ENCODE measurements around the gene KRT20.
A peak's percentile ranks its signal among the peaks of the same experiment; 100 is the strongest.
"Not testable (repeated sequence)": the region's sequence is repeated elsewhere in the genome, so short reads cannot be mapped to it uniquely, and the experiment has no call there.

Gene KRT20

GRCh38 chr17:40862985-40863733 lies 21.9 kb downstream of the KRT20 start:
- Histone ChIP-seq H3K4ac (ENCODE audit: low read length) (no peak overlapping the region), H3K79me1 (ENCODE audit: low read depth, low read length) (no peaks in the 10 kb centered on the region), H3K14ac (ENCODE audit: low read length) (peak overlapping the region; percentile 87), H2AFZ (ENCODE audit: low read length) (no peak overlapping the region), H2BK15ac (ENCODE audit: low read length) (no peak overlapping the region), H3K9me3 (replicated peaks in 1 of 2; ENCODE audit: control insufficient read depth in 2 of 2, insufficient read depth in 1 of 2, low read depth in 1 of 2, low read length in 2 of 2) (peaks cover 0 to 3% of the 10 kb centered on the region in 2 donors), H3K4me3 (ENCODE audit: low read length in 2 of 2) (no peak overlapping the region), H2BK12ac (ENCODE audit: low read length) (no peak overlapping the region), H3K9ac (ENCODE audit: low read depth, low read length, poor library complexity) (no peak overlapping the region), H3K27ac (replicated peaks; ENCODE audit: low read length) (no peak overlapping the region), H3K27me3 (ENCODE audit: control insufficient read depth in 3 of 3, insufficient read depth in 3 of 3, low read depth in 1 of 3, low read length in 3 of 3) (peaks cover 0 to 8% (median 2%) of the 10 kb centered on the region in 3 experiments), H4K8ac (ENCODE audit: low read depth, low read length) (no peak overlapping the region), H4K91ac (ENCODE audit: low read depth, low read length, poor library complexity) (no peak overlapping the region), H2BK120ac (ENCODE audit: low read depth, low read length) (peak overlapping the region; percentile 64), H2BK5ac (ENCODE audit: low read length) (no peak overlapping the region), H3K36me3 (replicated peaks in 1 of 2; ENCODE audit: control insufficient read depth in 2 of 2, insufficient read depth in 2 of 2, low read length in 2 of 2) (no peaks in the 10 kb centered on the region), H3K4me2 (ENCODE audit: insufficient read depth, low read length, poor library complexity, severe bottlenecking) (no peak overlapping the region), H3K18ac (ENCODE audit: low read length) (peak overlapping the region; percentile 53), H3K4me1 (ENCODE audit: control insufficient read depth in 2 of 2, insufficient read depth in 1 of 2, low read depth in 1 of 2, low read length in 2 of 2) (peaks cover 0 to 2% of the 10 kb centered on the region in 2 donors), H3K23ac (ENCODE audit: low read depth, low read length, poor library complexity) (peak overlapping the region; percentile 86), H2AK5ac (ENCODE audit: low read depth, low read length) (no peak overlapping the region)
- peak; percentile 11 for DNase-seq (ENCODE audit: low spot score)
- WGBS, 2 donors (ENCODE audit: extremely low coverage in 2 of 2, insufficient read length in 2 of 2, insufficient replicate concordance in 1 of 2), result no CpG with 5 or more reads among the region's 39 CpGs

- H3K27ac ChIP-seq (replicated peaks; ENCODE audit: low read length), result no peak overlapping the region
Observed at GRCh38 chr17:40859536-40859935, 25.5 kb downstream of the KRT20 start.

GRCh38 chr17:40858667-40859066 lies 26.4 kb downstream of the KRT20 start:
- H3K4me3 ChIP-seq (ENCODE audit: low read length in 2 of 2); H2BK15ac ChIP-seq (ENCODE audit: low read length); H3K14ac ChIP-seq (ENCODE audit: low read length); H3K4me2 ChIP-seq (ENCODE audit: insufficient read depth, low read length, poor library complexity, severe bottlenecking); H3K27ac ChIP-seq (replicated peaks; ENCODE audit: low read length); H3K23ac ChIP-seq (ENCODE audit: low read depth, low read length, poor library complexity); H3K36me3 ChIP-seq (replicated peaks in 1 of 2; ENCODE audit: control insufficient read depth in 2 of 2, insufficient read depth in 2 of 2, low read length in 2 of 2); H3K4me1 ChIP-seq (ENCODE audit: control insufficient read depth in 2 of 2, insufficient read depth in 1 of 2, low read depth in 1 of 2, low read length in 2 of 2); H2AFZ ChIP-seq (ENCODE audit: low read length); H4K8ac ChIP-seq (ENCODE audit: low read depth, low read length); H2AK5ac ChIP-seq (ENCODE audit: low read depth, low read length); H3K4ac ChIP-seq (ENCODE audit: low read length); H3K18ac ChIP-seq (ENCODE audit: low read length); H2BK5ac ChIP-seq (ENCODE audit: low read length); DNase-seq (ENCODE audit: low spot score); H2BK120ac ChIP-seq (ENCODE audit: low read depth, low read length); H3K27me3 ChIP-seq (ENCODE audit: control insufficient read depth in 3 of 3, insufficient read depth in 3 of 3, low read depth in 1 of 3, low read length in 3 of 3); H4K91ac ChIP-seq (ENCODE audit: low read depth, low read length, poor library complexity); H2BK12ac ChIP-seq (ENCODE audit: low read length); H3K9ac ChIP-seq (ENCODE audit: low read depth, low read length, poor library complexity); H3K79me1 ChIP-seq (ENCODE audit: low read depth, low read length); H3K9me3 ChIP-seq (replicated peaks in 1 of 2; ENCODE audit: control insufficient read depth in 2 of 2, insufficient read depth in 1 of 2, low read depth in 1 of 2, low read length in 2 of 2): not testable (repeated sequence)
- no CpG with 5 or more reads among the region's 2 CpGs for WGBS, 2 donors (ENCODE audit: extremely low coverage in 2 of 2, insufficient read length in 2 of 2, insufficient replicate concordance in 1 of 2)

More at GRCh38 chr17:40859536-40859935, 25.5 kb downstream of the KRT20 start:
- Histone ChIP-seq H3K4me3 (ENCODE audit: low read length in 2 of 2) (no peak overlapping the region), H3K4me1 (ENCODE audit: control insufficient read depth in 2 of 2, insufficient read depth in 1 of 2, low read depth in 1 of 2, low read length in 2 of 2) (peaks cover 0 to 2% of the 10 kb centered on the region in 2 donors), H2BK5ac (ENCODE audit: low read length) (no peak overlapping the region), H3K27me3 (ENCODE audit: control insufficient read depth in 3 of 3, insufficient read depth in 3 of 3, low read depth in 1 of 3, low read length in 3 of 3) (peaks cover 0 to 4% (median 2%) of the 10 kb centered on the region in 3 experiments), H2BK15ac (ENCODE audit: low read length) (no peak overlapping the region), H3K9me3 (replicated peaks in 1 of 2; ENCODE audit: control insufficient read depth in 2 of 2, insufficient read depth in 1 of 2, low read depth in 1 of 2, low read length in 2 of 2) (peaks cover 0 to 3% of the 10 kb centered on the region in 2 donors), H3K4ac (ENCODE audit: low read length) (no peak overlapping the region), H3K79me1 (ENCODE audit: low read depth, low read length) (no peaks in the 10 kb centered on the region), H3K18ac (ENCODE audit: low read length) (no peak overlapping the region), H3K23ac (ENCODE audit: low read depth, low read length, poor library complexity) (no peak overlapping the region), H2BK120ac (ENCODE audit: low read depth, low read length) (no peak overlapping the region), H4K8ac (ENCODE audit: low read depth, low read length) (no peak overlapping the region), H4K91ac (ENCODE audit: low read depth, low read length, poor library complexity) (no peak overlapping the region), H3K36me3 (replicated peaks in 1 of 2; ENCODE audit: control insufficient read depth in 2 of 2, insufficient read depth in 2 of 2, low read length in 2 of 2) (no peaks in the 10 kb centered on the region), H3K14ac (ENCODE audit: low read length) (no peak overlapping the region), H2BK12ac (ENCODE audit: low read length) (no peak overlapping the region), H3K9ac (ENCODE audit: low read depth, low read length, poor library complexity) (no peak overlapping the region), H3K4me2 (ENCODE audit: insufficient read depth, low read length, poor library complexity, severe bottlenecking) (no peak overlapping the region), H2AK5ac (ENCODE audit: low read depth, low read length) (no peak overlapping the region), H2AFZ (ENCODE audit: low read length) (no peak overlapping the region)
- no CpG with 5 or more reads among the region's 2 CpGs for WGBS, 2 donors (ENCODE audit: extremely low coverage in 2 of 2, insufficient read length in 2 of 2, insufficient replicate concordance in 1 of 2)
- DNase-seq (ENCODE audit: low spot score), result no peak

- Histone ChIP-seq H2AFZ (ENCODE audit: low read length) (no peak overlapping the region), H3K27ac (replicated peaks; ENCODE audit: low read length) (no peak overlapping the region), H2BK15ac (ENCODE audit: low read length) (no peak overlapping the region), H3K79me1 (ENCODE audit: low read depth, low read length) (no peaks in the 10 kb centered on the region), H3K18ac (ENCODE audit: low read length) (no peak overlapping the region), H2BK5ac (ENCODE audit: low read length) (no peak overlapping the region), H3K27me3 (ENCODE audit: control insufficient read depth in 3 of 3, insufficient read depth in 3 of 3, low read depth in 1 of 3, low read length in 3 of 3) (peaks cover 0 to 2% (median 0%) of the 10 kb centered on the region in 3 experiments), H2BK12ac (ENCODE audit: low read length) (no peak overlapping the region), H3K36me3 (replicated peaks in 1 of 2; ENCODE audit: control insufficient read depth in 2 of 2, insufficient read depth in 2 of 2, low read length in 2 of 2) (no peaks in the 10 kb centered on the region), H4K91ac (ENCODE audit: low read depth, low read length, poor library complexity) (no peak overlapping the region), H3K14ac (ENCODE audit: low read length) (no peak overlapping the region), H3K4me2 (ENCODE audit: insufficient read depth, low read length, poor library complexity, severe bottlenecking) (no peak overlapping the region), H3K4me1 (ENCODE audit: control insufficient read depth in 2 of 2, insufficient read depth in 1 of 2, low read depth in 1 of 2, low read length in 2 of 2) (no peaks in the 10 kb centered on the region), H3K4me3 (ENCODE audit: low read length in 2 of 2) (no peak overlapping the region), H3K23ac (ENCODE audit: low read depth, low read length, poor library complexity) (no peak overlapping the region), H4K8ac (ENCODE audit: low read depth, low read length) (no peak overlapping the region), H2AK5ac (ENCODE audit: low read depth, low read length) (no peak overlapping the region), H2BK120ac (ENCODE audit: low read depth, low read length) (no peak overlapping the region), H3K9me3 (replicated peaks in 1 of 2; ENCODE audit: control insufficient read depth in 2 of 2, insufficient read depth in 1 of 2, low read depth in 1 of 2, low read length in 2 of 2) (no peaks in the 10 kb centered on the region), H3K4ac (ENCODE audit: low read length) (no peak overlapping the region), H3K9ac (ENCODE audit: low read depth, low read length, poor library complexity) (no peak overlapping the region)
- no peak for DNase-seq (ENCODE audit: low spot score)
- WGBS, 2 donors (ENCODE audit: extremely low coverage in 2 of 2, insufficient read length in 2 of 2, insufficient replicate concordance in 1 of 2), result no CpG with 5 or more reads among the region's 5 CpGs
Observed at GRCh38 chr17:40857535-40857934, 27.5 kb downstream of the KRT20 start.
